Measurements from ENCODE around the gene PTBP3.

GRCh38 chr9:112310826-112311225, 22.6 kb downstream of the PTBP3 start:
- TF ChIP-seq, protein P1, sequence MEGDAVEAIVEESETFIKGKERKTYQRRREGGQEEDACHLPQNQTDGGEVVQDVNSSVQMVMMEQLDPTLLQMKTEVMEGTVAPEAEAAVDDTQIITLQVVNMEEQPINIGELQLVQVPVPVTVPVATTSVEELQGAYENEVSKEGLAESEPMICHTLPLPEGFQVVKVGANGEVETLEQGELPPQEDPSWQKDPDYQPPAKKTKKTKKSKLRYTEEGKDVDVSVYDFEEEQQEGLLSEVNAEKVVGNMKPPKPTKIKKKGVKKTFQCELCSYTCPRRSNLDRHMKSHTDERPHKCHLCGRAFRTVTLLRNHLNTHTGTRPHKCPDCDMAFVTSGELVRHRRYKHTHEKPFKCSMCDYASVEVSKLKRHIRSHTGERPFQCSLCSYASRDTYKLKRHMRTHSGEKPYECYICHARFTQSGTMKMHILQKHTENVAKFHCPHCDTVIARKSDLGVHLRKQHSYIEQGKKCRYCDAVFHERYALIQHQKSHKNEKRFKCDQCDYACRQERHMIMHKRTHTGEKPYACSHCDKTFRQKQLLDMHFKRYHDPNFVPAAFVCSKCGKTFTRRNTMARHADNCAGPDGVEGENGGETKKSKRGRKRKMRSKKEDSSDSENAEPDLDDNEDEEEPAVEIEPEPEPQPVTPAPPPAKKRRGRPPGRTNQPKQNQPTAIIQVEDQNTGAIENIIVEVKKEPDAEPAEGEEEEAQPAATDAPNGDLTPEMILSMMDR (IDR thresholded peaks at IDR 0.05): no peak
- TF ChIP-seq POLR2A (IDR thresholded peaks at IDR 0.05): no peak

Measured in ovary (tissue), 3 donors.